Heart left ventricle (tissue), 16 donors: ENCODE measurements around the gene PRKN. TPM values are rescaled to one million over a fixed set of nuclear protein-coding genes. Genes with fewer than 3 reads are reported as not detected.
A peak's percentile ranks its signal among the peaks of the same experiment; 100 is the strongest.

Source experiments
- ATAC-seq, 4 donors: fragments of 200-7000 bp; cut with Tn5 transposase; one replicate each; pipeline ENCODE4 v1.9.1; 2020 to 2022; ENCODE audit warnings: moderate library complexity in 4 of 4, mild to moderate bottlenecking in 3 of 4, moderate number of reproducible peaks in 1 of 4
- DNase-seq, 5 donors: peaks; one replicate each; pipeline ENCODE4 v3.0.0-alpha.2; 2020
- H3K27ac ChIP-seq, 12 donors: fragments of 200-600 bp; sonication (generic) in 4 of 12; one replicate each; pipeline versions ENCODE4 v1.5.0 to v1.8.0; 2016 to 2022; ENCODE audit warnings: mild to moderate bottlenecking in 2 of 12
- H3K27me3 ChIP-seq, 9 donors: fragments of 200-600 bp; sonication (generic) in 2 of 9; one replicate each; pipeline versions ENCODE4 v1.5.1 to v1.8.0; 2016 to 2022; ENCODE audit warnings: mild to moderate bottlenecking in 3 of 9
- H3K36me3 ChIP-seq, 9 donors: fragments of 200-600 bp; sonication (generic) in 2 of 9; one replicate each; pipeline versions ENCODE4 v1.5.0 to v1.8.0; 2018 to 2022; ENCODE audit warnings: mild to moderate bottlenecking in 2 of 9
- H3K4me1 ChIP-seq, 12 donors: fragments of 200-600 bp; sonication (generic) in 4 of 12; one replicate each; pipeline versions ENCODE4 v1.5.0 to v1.8.0; 2016 to 2022; ENCODE audit warnings: mild to moderate bottlenecking in 3 of 12
- H3K4me3 ChIP-seq, 12 donors: fragments of 200-600 bp; sonication (generic) in 4 of 12; one replicate each; pipeline versions ENCODE4 v1.5.0 to v1.8.0; 2017 to 2022; ENCODE audit warnings: mild to moderate bottlenecking in 9 of 12, moderate library complexity in 4 of 12
- H3K9me3 ChIP-seq, 12 donors: fragments of 200-600 bp; sonication (generic) in 4 of 12; one replicate each; pipeline versions ENCODE4 v1.5.0 to v1.8.0; 2016 to 2022; ENCODE audit warnings: mild to moderate bottlenecking in 1 of 12
- POLR2A ChIP-seq, 2 donors: fragments of 450-650 bp; IDR thresholded peaks; one replicate each; pipeline ENCODE4 v1.6.1; 2017; ENCODE audit warnings: antibody characterized with exemption in 2 of 2, mild to moderate bottlenecking in 2 of 2, moderate library complexity in 2 of 2
- WGBS, 4 donors: extraction: QIAGEN DNeasy Blood & Tissue Kit in 2 of 4; methylation state at CpG; one replicate each; pipeline versions ENCODE4 v1.1.5 to v1.1.7; 2013 to 2018; 5-methylcytosine and 5-hydroxymethylcytosine counted together
- intact Hi-C, 10 donors: fragments of 100-400 bp; cut with DNase I; formaldehyde crosslinking; loops; one replicate each; pipeline versions ENCODE4 v1.11.1 to v1.14.2; 2022
- long read RNA-seq, 3 donors: library from polyadenylated mRNA; unstranded; transcript quantifications; one replicate each; pipeline ENCODE4 v2.0.0, GENCODE V29; 2020 to 2021
- polyA plus RNA-seq, 2 donors: library from polyadenylated mRNA; stranded (reverse); fragments of 200-250 nt; gene quantifications; one replicate each; pipeline ENCODE4 v1.2.3, GENCODE V29; 2013
- total RNA-seq, 9 donors: library from RNA; depleted of rRNA in 2 of 9; stranded (reverse); fragments of >200 nt in 2 of 9; fragmentation: NEBNext Ultra II Directional in 3 of 9; extraction: Animal tissue kit (Norgen Biotek cat#: 25700) in 3 of 9; gene quantifications; one replicate each; pipeline versions ENCODE4 v1.1.0 to v1.2.4, GENCODE V29; 2016 to 2023
- TF ChIP-seq, protein P1 (sequence below), 12 donors: fragments of 200-600 bp; sonication (generic) in 4 of 12; IDR thresholded peaks; one replicate each; pipeline versions ENCODE4 v1.5.0 to v1.8.0; 2018 to 2022; ENCODE audit warnings: antibody characterized with exemption in 12 of 12, mild to moderate bottlenecking in 5 of 12
- donor health status: ischemic (EF 13 %, LVEDD 7.1; RV severe dilation, severe dysfunction).
- donor health status: healthy with polysubstance abuse.
- donor health status: DM: no; HTN: yes; CAD: no.
- donor health status: DM: no; HTN: no; CAD: no.
- donor health status: ischemic (EF 25% LVEDD 6.9; RV normal size, moderate dysfunction).
- donor health status: ischemic (EF 25% LVEDD 5.7; RV mildly dilated, moderate dysfunction).
- donor health status: healthy.
- donor health status: DM: yes; HTN: yes; CAD: no.
- donor health status: ischemic (EF 35%, LVEDD 5.7; RV mildly dilated, moderate dysfunction).
- donor health status: nonischemic (EF 11% LVEDD 7.7; RV severe dilation, severe dysfunction).
- donor health status: DM: yes; HTN: yes; CAD: no.
- donor health status: PGD.
- donor health status: ischemic (EF 29% LVEDD 5.4; RV normal size, mild dysfunction).
- donor health status: nonischemic (EF 23%, LVEDD 6.1; RV moderate dilation, normal function).

PRKN gene
- total RNA-seq (10 to 100 TPM; 19.1 to 32.5 (median 22.5) TPM), polyA plus RNA-seq (1 to 10 TPM; 3.4 to 6.7 TPM)
- long read RNA-seq, donor 1, partial matches to known transcripts: 2 of 20 reads
- long read RNA-seq, donor 1, other reads (novel, unspliced or antisense): 18 of 20 reads
- long read RNA-seq, donor 2, partial matches to known transcripts: 1 of 20 reads
- long read RNA-seq, donor 2, other reads (novel, unspliced or antisense): 19 of 20 reads
- long read RNA-seq, donor 3, partial matches to known transcripts: 7 of 18 reads
- long read RNA-seq, donor 3, other reads (novel, unspliced or antisense): 11 of 18 reads

DNA sequence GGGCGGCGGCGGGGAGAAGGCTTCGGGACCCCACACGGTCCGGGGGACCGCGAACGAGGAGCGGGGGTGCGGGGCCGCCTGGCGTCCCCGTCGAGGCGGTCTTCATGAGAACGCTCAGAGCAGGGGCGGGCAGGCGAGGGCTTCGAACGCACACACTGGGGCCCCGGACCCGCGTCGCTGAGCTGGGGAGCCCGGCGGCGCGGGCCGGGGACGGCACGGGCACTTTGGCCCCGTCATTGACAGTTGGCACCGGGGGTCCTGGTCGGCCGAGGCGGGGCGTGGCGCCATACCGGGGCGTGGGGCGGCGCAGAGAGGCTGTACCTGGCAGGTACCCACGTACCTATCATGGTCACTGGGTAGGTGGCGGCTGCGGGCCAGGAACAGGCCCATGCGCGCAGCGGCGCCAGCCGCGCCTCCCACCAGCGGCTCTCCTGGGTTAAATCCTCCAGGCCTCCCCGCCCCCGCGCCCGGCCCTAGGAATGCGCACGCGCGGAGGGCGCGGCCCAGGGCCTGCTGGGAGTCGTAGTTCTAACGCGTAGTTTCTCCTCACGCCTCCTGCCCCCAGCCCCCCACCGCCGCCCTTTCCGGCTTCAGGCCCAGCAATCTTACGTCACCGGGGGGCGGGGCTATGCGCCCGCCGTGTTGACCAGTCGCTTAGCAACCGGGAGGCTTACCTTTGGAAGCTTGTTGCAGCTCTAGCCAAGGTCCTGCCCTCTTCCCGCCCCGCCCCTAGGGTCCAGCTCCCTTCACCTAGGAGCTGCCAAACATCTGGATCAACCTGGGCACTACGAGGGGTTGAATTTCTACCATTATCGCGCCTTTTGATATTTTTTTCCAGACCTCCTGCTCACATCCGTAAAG, at the start of gene PRKN, which contains the start of gene PACRG:
Gene PRKN (minus strand): TSS at position 445 of the 861 bp plus-strand sequence.
Gene PACRG (plus strand): TSS at position 653 of the 861 bp plus-strand sequence.
- no peaks in the 10 kb centered on the region for H3K27me3 ChIP-seq
- peaks cover 0 to 39% (median 13%) of the 10 kb centered on the region in 12 donors for H3K4me1 ChIP-seq
- H3K9me3 ChIP-seq: peaks cover 0 to 17% (median 0%) of the 10 kb centered on the region in 12 donors
- ATAC-seq (peak; percentile 96 to 99 (median 99)), DNase-seq (peak; percentile 99)
- TF ChIP-seq POLR2A (IDR thresholded peaks at IDR 0.05): peak; percentile 96 to 99
- TF ChIP-seq, protein P1, sequence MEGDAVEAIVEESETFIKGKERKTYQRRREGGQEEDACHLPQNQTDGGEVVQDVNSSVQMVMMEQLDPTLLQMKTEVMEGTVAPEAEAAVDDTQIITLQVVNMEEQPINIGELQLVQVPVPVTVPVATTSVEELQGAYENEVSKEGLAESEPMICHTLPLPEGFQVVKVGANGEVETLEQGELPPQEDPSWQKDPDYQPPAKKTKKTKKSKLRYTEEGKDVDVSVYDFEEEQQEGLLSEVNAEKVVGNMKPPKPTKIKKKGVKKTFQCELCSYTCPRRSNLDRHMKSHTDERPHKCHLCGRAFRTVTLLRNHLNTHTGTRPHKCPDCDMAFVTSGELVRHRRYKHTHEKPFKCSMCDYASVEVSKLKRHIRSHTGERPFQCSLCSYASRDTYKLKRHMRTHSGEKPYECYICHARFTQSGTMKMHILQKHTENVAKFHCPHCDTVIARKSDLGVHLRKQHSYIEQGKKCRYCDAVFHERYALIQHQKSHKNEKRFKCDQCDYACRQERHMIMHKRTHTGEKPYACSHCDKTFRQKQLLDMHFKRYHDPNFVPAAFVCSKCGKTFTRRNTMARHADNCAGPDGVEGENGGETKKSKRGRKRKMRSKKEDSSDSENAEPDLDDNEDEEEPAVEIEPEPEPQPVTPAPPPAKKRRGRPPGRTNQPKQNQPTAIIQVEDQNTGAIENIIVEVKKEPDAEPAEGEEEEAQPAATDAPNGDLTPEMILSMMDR (IDR thresholded peaks at IDR 0.05): no peak
- peak within 1 kb of the TSS; percentile 88 to 98 (median 95) for H3K27ac ChIP-seq
- H3K4me3 ChIP-seq: peak within 1 kb of the TSS; percentile 86 to 94 (median 90)
- 1% methylated on average over 24 to 84 of the region's 84 CpGs for WGBS, 4 donors
- H3K36me3 ChIP-seq: no peaks in the 10 kb centered on the region
- intact Hi-C loops: loop anchor here in 7 of 10 donors (2.0 to 10.0 kb wide), 12 partner anchors 21 to 687 kb away; partner anchors contain the start of gene QKI (in 2 of the 7)

- ATAC-seq: peak; percentile 30 to 85 (median 70)
- no peaks in the 10 kb centered on the region for H3K27me3 ChIP-seq
- H3K9me3 ChIP-seq: peaks cover 0 to 29% (median 7%) of the 10 kb centered on the region in 12 donors
- H3K27ac ChIP-seq: no peak overlapping the region
- H3K4me1 ChIP-seq: no peaks in the 10 kb centered on the region
- TF ChIP-seq, protein P1 (IDR thresholded peaks at IDR 0.05): no peak
- no peak for TF ChIP-seq POLR2A (IDR thresholded peaks at IDR 0.05)
- intact Hi-C loops: no loop called here
- no peak overlapping the region for H3K4me3 ChIP-seq
- 57 to 64% (median 61%) methylated on average over 7 of the region's 7 CpGs for WGBS, 4 donors
- no peaks in the 10 kb centered on the region for H3K36me3 ChIP-seq
- peak in 2 of 5 donors; percentile 19 to 66 for DNase-seq
These were observed 49.5 kb upstream of the PRKN start for GRCh38 chr6:162777091-162777490.

DNA sequence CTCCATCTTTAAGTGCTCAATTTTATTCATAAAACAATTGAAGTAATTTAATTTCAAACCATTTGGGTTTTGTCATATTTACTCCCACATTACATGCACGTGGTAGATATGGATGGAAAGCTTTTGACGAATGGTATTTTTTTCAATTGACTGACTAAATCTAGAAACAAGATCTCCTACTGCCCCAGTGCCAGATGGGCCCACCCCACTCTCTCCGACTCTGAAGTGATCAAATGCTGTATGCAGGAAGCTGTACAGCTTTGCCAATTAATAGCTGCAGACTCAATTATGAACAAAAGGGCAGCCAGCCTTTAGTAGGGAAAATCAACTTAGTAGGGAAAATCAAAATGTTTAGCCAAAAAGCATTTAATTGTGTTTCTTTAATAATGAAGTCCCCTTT, 46.4 kb upstream of the PRKN start:
- TF ChIP-seq, protein P1 (IDR thresholded peaks at IDR 0.05): no peak
- TF ChIP-seq POLR2A (IDR thresholded peaks at IDR 0.05): no peak
- no peak overlapping the region for H3K4me3 ChIP-seq
- no peaks in the 10 kb centered on the region for H3K9me3 ChIP-seq
- intact Hi-C loops: no loop called here
- H3K27me3 ChIP-seq: no peaks in the 10 kb centered on the region
- no peak overlapping the region for H3K27ac ChIP-seq
- ATAC-seq: no peak
- DNase-seq: no peak
- WGBS, 4 donors: 71 to 81% (median 75%) methylated on average over 3 of the region's 3 CpGs
- no peaks in the 10 kb centered on the region for H3K36me3 ChIP-seq
- H3K4me1 ChIP-seq: no peaks in the 10 kb centered on the region

- Histone ChIP-seq H3K4me3 (no peak overlapping the region), H3K36me3 (no peaks in the 10 kb centered on the region), H3K27ac (no peak overlapping the region), H3K9me3 (peaks cover 0 to 12% (median 0%) of the 10 kb centered on the region in 12 donors), H3K27me3 (no peaks in the 10 kb centered on the region), H3K4me1 (no peaks in the 10 kb centered on the region)
- DNase-seq (no peak), ATAC-seq (no peak)
- TF ChIP-seq POLR2A (IDR thresholded peaks at IDR 0.05): no peak
- TF ChIP-seq, protein P1 (IDR thresholded peaks at IDR 0.05): no peak
- intact Hi-C loops: no loop called here
These were observed 44.9 kb upstream of the PRKN start for GRCh38 chr6:162772466-162772865.
